ENCODE data around the gene TBC1D8.

DNA sequence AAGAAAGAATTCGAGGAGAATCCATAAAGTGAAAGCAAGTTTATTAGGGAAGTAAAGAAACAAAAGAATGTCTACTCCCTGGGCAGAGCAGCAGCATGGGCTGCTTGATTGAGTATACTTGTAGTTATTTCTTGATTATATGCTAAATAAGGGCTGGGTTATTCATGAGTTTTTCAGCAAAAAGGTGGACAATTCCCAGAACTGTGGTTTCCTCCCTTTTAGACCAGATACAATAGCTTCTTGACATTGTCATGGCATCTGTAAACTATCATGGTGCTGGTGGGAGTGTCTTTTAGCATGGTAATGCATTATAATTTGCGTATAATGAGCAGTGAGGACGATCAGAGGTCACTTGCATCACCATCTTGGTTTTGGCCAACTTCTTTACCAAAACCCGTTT lies 25.6 kb upstream of the TBC1D8 start:
- TF ChIP-seq CREM (IDR thresholded peaks at IDR 0.05; ENCODE audit: low read depth) (no peak), SIX5 (IDR thresholded peaks at IDR 0.05; ENCODE audit: borderline replicate concordance in 1 of 2, insufficient read depth in 1 of 2, low read depth in 1 of 2, low read length in 2 of 2) (no peak)

Measured in K562 (cell line).